WERI-Rb-1 (cell line): Measurements from ENCODE around the gene MAD1L1.

Source experiments
- DNase-seq: peaks from one replicate; pipeline ENCODE4 v3.0.0-alpha.2; 2020
- H3K27ac ChIP-seq: fragments of 250-450 bp; sonication (Bioruptor Pico); 2 replicates; pipeline ENCODE4 v1.5.1; 2020; ENCODE audit warnings: mild to moderate bottlenecking, moderate library complexity
- H3K27me3 ChIP-seq: fragments of 250-450 bp; sonication (Bioruptor Pico); 2 replicates; pipeline ENCODE4 v1.5.1; 2021; ENCODE audit warnings: mild to moderate bottlenecking, low read depth, moderate library complexity; ENCODE audit not compliant: insufficient read depth, severe bottlenecking
- H3K36me3 ChIP-seq: fragments of 250-450 bp; sonication (Bioruptor Pico); 2 replicates; pipeline ENCODE4 v1.5.1; 2020; ENCODE audit warnings: mild to moderate bottlenecking, moderate library complexity
- H3K4me3 ChIP-seq: 2 replicates; pipeline ENCODE4 v1.5.1; 2011; ENCODE audit warnings: low read depth, mild to moderate bottlenecking, control low read depth, low read length
- H3K9me3 ChIP-seq: fragments of 250-450 bp; sonication (Bioruptor Pico); 2 replicates; pipeline ENCODE4 v1.5.1; 2021; ENCODE audit warnings: mild to moderate bottlenecking, moderate library complexity; ENCODE audit not compliant: severe bottlenecking
- CTCF ChIP-seq: IDR thresholded peaks from 2 replicates; pipeline ENCODE4 v1.5.1; 2011; ENCODE audit warnings: low read depth, mild to moderate bottlenecking, control low read depth, inconsistent platforms, low read length

The MAD1L1 gene

GRCh38 chr7:1918881-1919525 lies 313.7 kb downstream of the MAD1L1 start:
- DNase-seq: no peak
- no peak overlapping the region for H3K27ac ChIP-seq
- H3K36me3 ChIP-seq: no peaks in the 10 kb centered on the region
- no peaks in the 10 kb centered on the region for H3K27me3 ChIP-seq
- H3K4me3 ChIP-seq: no peak overlapping the region
- TF ChIP-seq CTCF: no peak
- H3K9me3 ChIP-seq: no peaks in the 10 kb centered on the region

DNA sequence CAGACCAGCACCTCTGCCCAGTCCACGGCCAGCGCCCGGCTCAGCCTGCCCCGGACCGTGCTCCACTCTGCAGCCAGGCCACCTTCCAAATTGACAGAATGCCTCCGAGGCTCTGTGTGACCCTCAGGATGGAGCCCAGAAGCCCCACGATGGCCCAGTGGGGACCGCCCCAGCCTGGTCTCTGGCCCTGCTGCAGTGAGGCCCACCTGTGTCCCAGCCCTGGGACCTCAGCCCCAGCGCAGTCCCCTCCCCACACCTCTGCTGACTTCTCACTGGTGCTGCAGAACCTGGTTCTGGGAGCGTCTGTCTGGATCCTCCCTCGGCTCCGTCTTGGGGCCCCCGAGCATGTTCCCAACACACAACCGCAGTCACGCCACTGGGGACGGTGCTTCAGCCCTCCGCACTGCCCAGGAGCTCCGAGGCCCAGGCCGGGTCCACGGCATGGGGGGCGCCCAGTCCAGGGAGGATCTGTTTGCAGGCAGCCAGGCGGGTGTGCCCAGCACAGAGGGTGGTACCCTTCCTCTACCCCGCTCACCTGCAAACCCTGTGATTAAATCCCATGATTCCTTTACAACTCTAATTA lies 314.6 kb downstream of the MAD1L1 start:
- H3K4me3 ChIP-seq: no peak overlapping the region
- H3K27me3 ChIP-seq: no peaks in the 10 kb centered on the region
- H3K36me3 ChIP-seq: no peaks in the 10 kb centered on the region
- no peak for TF ChIP-seq CTCF
- no peak overlapping the region for H3K27ac ChIP-seq
- no peak for DNase-seq
- H3K9me3 ChIP-seq: no peaks in the 10 kb centered on the region

GRCh38 chr7:1917221-1918062 lies 315.3 kb downstream of the MAD1L1 start:
- Histone ChIP-seq H3K9me3 (no peaks in the 10 kb centered on the region), H3K4me3 (no peak overlapping the region), H3K27me3 (no peaks in the 10 kb centered on the region), H3K36me3 (no peaks in the 10 kb centered on the region), H3K27ac (no peak overlapping the region)
- TF ChIP-seq CTCF: no peak
- no peak for DNase-seq

DNA sequence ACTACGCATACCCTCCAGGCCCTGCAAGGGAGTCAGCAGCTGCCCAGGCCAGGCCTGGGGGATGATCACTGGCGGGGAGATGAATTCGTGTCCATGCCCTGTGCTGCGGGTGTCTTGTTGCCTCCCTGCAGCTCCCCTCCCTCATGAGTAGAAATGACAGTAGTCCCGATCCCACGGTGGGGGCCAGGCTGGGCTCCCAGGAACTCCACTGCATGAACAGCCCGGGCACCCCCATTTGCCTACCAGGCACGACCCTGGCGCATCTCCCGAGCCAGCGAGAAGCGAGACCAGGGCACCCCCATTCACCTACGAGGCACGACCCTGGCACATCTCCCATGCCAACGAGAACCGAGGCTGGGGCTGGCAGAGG lies 316.2 kb downstream of the MAD1L1 start:
- H3K27ac ChIP-seq: no peak overlapping the region
- no peaks in the 10 kb centered on the region for H3K9me3 ChIP-seq
- no peak overlapping the region for H3K4me3 ChIP-seq
- DNase-seq: no peak
- no peak for TF ChIP-seq CTCF
- no peaks in the 10 kb centered on the region for H3K36me3 ChIP-seq
- H3K27me3 ChIP-seq: no peaks in the 10 kb centered on the region

DNA sequence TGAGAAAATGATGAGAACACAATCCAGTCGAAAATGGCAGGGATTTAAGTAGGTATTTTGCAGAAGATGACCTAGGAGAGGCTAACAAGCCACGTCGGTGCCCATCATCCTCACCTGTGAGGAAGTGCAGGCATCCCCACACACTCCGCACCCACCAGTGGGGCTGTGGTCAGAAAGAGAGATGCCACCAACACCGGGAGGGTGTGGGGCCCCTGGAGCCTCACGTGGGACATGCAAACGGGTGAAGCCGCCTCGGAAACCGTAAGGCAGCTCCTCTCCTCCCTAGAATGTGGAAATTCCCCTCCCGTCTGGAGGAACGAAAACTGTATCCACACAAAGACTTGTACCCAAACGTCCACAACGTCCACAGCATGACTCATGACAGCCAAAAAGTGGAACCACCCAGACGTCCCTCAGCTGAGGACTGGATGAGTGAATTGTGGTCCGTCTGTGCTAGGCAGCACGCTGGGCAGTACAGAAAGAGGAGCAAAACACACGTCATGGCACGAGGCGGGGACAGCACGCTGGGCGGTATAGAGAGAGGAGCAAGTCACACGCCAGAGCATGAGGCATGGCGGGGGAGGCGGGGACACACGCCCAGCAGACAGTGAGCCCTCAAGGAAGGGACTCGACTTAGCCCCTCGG lies 316.7 kb downstream of the MAD1L1 start:
- Histone ChIP-seq H3K36me3 (no peaks in the 10 kb centered on the region), H3K9me3 (no peaks in the 10 kb centered on the region), H3K27me3 (no peaks in the 10 kb centered on the region), H3K27ac (no peak overlapping the region), H3K4me3 (no peak overlapping the region)
- no peak for DNase-seq
- TF ChIP-seq CTCF: no peak
